ENCODE results near the gene USH2A.

USH2A gene

GRCh38 chr1:216184126-216184680, 239.0 kb downstream of the USH2A start:
- no peaks in the 10 kb centered on the region for H3K36me3 ChIP-seq
- H3K9me3 ChIP-seq (ENCODE audit: severe bottlenecking) = no peaks in the 10 kb centered on the region
- TF ChIP-seq, protein P1, sequence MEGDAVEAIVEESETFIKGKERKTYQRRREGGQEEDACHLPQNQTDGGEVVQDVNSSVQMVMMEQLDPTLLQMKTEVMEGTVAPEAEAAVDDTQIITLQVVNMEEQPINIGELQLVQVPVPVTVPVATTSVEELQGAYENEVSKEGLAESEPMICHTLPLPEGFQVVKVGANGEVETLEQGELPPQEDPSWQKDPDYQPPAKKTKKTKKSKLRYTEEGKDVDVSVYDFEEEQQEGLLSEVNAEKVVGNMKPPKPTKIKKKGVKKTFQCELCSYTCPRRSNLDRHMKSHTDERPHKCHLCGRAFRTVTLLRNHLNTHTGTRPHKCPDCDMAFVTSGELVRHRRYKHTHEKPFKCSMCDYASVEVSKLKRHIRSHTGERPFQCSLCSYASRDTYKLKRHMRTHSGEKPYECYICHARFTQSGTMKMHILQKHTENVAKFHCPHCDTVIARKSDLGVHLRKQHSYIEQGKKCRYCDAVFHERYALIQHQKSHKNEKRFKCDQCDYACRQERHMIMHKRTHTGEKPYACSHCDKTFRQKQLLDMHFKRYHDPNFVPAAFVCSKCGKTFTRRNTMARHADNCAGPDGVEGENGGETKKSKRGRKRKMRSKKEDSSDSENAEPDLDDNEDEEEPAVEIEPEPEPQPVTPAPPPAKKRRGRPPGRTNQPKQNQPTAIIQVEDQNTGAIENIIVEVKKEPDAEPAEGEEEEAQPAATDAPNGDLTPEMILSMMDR (IDR thresholded peaks at IDR 0.05; ENCODE audit: low read depth, low read length) = no peak
- no peak overlapping the region for H3K27ac ChIP-seq
- no peak overlapping the region for H3K4me3 ChIP-seq (ENCODE audit: low read depth, low read length)
- DNase-seq = no peak
- no peaks in the 10 kb centered on the region for H3K27me3 ChIP-seq (ENCODE audit: insufficient read depth, low read depth, severe bottlenecking)

GRCh38 chr1:216183454-216183853, 239.8 kb downstream of the USH2A start:
- Histone ChIP-seq H3K27me3 (ENCODE audit: insufficient read depth, low read depth, severe bottlenecking) (no peaks in the 10 kb centered on the region), H3K27ac (peak overlapping the region; percentile 46), H3K36me3 (no peaks in the 10 kb centered on the region), H3K9me3 (ENCODE audit: severe bottlenecking) (no peaks in the 10 kb centered on the region), H3K4me3 (ENCODE audit: low read depth, low read length) (peak overlapping the region; percentile 22)
- peak; percentile 59 for DNase-seq
- TF ChIP-seq, protein P1 (IDR thresholded peaks at IDR 0.05; ENCODE audit: low read depth, low read length) = no peak

DNA sequence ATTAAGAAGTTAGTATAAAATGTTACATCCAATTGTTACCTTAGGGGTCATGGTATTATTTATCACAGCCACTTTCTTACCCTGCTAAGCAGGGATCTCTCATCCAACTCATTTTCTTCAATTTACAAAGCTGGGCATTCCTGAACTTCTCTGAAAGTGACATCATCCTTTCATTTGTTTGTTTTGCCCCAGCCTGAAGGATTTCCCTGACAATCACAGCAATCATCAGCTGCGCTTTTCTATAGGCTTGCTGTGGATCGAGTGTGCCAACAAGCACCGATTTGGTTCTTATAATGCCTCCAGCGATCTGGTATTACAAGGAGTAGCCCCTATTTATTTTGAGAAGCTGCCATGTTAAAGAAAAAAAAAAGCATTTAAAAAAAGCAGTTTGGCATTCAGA, 240.2 kb downstream of the USH2A start:
- peak; percentile 51 for DNase-seq
- no peaks in the 10 kb centered on the region for H3K36me3 ChIP-seq
- H3K27ac ChIP-seq = peak overlapping the region; percentile 46
- no peaks in the 10 kb centered on the region for H3K27me3 ChIP-seq (ENCODE audit: insufficient read depth, low read depth, severe bottlenecking)
- TF ChIP-seq, protein P1 (IDR thresholded peaks at IDR 0.05; ENCODE audit: low read depth, low read length) = no peak
- peak overlapping the region; percentile 22 for H3K4me3 ChIP-seq (ENCODE audit: low read depth, low read length)
- no peaks in the 10 kb centered on the region for H3K9me3 ChIP-seq (ENCODE audit: severe bottlenecking)

DNA sequence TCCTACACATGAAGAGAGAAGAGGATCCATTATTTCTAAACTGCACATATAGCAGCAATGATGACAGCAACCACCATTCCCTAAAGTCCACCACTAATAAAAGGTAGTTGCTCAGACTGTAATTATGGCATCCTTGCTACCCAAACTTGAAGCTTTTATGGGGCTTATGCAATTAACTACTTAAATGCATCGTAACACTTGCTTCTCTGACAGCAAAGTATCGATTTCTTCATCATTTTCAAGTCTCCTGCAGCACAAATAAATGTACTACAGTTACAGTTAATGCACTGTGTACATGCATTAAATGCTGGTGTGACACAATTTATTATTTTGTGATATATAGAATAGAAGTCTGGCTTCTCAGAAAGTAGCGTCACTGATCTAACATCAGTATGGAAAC, 241.7 kb downstream of the USH2A start:
- TF ChIP-seq, protein P1 (IDR thresholded peaks at IDR 0.05; ENCODE audit: low read depth, low read length) = no peak
- H3K9me3 ChIP-seq (ENCODE audit: severe bottlenecking) = no peaks in the 10 kb centered on the region
- H3K36me3 ChIP-seq = no peaks in the 10 kb centered on the region
- H3K27ac ChIP-seq = no peak overlapping the region
- no peaks in the 10 kb centered on the region for H3K27me3 ChIP-seq (ENCODE audit: insufficient read depth, low read depth, severe bottlenecking)
- DNase-seq = no peak
- no peak overlapping the region for H3K4me3 ChIP-seq (ENCODE audit: low read depth, low read length)

DNA sequence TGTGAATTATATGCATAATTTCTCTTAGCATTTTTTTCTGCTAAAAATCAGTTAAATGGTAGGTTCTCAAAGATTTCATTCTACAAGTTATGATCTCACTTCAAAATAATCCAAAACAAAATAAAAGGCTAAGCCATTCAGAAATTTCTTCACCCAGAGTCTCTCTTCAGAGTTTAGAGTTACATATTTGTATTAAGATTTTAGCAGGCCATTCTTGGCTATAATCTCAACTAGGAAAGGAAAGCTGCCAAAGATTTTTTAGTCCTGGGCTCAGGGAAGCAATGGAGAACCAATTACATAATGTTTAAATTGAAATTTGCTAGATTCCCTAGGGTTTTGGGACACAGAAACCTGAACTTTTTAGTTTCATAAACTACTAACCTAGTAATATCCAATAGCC, 245.0 kb downstream of the USH2A start:
- H3K9me3 ChIP-seq (ENCODE audit: severe bottlenecking) = no peaks in the 10 kb centered on the region
- H3K4me3 ChIP-seq (ENCODE audit: low read depth, low read length) = no peak overlapping the region
- H3K36me3 ChIP-seq = no peaks in the 10 kb centered on the region
- no peaks in the 10 kb centered on the region for H3K27me3 ChIP-seq (ENCODE audit: insufficient read depth, low read depth, severe bottlenecking)
- TF ChIP-seq, protein P1 (IDR thresholded peaks at IDR 0.05; ENCODE audit: low read depth, low read length) = no peak
- no peak for DNase-seq
- H3K27ac ChIP-seq = no peak overlapping the region

DNA sequence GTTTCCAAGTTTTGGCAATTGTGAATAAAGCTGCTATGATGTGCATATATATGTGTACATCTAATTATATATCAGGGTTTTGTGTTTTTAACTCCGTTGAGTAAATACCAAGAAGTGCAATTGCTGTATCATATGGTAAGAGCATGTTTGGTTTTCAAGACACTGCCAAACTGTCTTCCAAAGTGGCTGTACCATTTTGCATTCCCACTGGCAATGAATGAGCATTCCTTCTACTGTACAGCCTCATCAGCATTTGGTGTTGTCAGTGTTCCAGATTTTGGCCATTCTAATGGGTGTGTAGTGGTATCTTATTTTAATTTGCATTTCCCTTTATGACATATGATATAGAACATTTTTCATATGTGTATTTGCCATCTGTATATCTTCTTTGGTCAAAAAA, 246.3 kb downstream of the USH2A start:
- Histone ChIP-seq H3K9me3 (ENCODE audit: severe bottlenecking) (no peaks in the 10 kb centered on the region), H3K27ac (no peak overlapping the region), H3K4me3 (ENCODE audit: low read depth, low read length) (no peak overlapping the region), H3K36me3 (no peaks in the 10 kb centered on the region), H3K27me3 (ENCODE audit: insufficient read depth, low read depth, severe bottlenecking) (no peaks in the 10 kb centered on the region)
- DNase-seq = no peak
- TF ChIP-seq, protein P1 (IDR thresholded peaks at IDR 0.05; ENCODE audit: low read depth, low read length) = no peak

Measured in WERI-Rb-1 (cell line).